Spleen (tissue), 11 donors: ENCODE results near the gene PRPF40B. TPM values are rescaled to one million over a fixed set of nuclear protein-coding genes. Genes with fewer than 3 reads are reported as not detected.
"Not testable (repeated sequence)": the region's sequence is repeated elsewhere in the genome, so short reads cannot be mapped to it uniquely, and the experiment has no call there.

Experiments
- DNase-seq: peaks from one replicate; pipeline ENCODE4 v3.0.0-alpha.2; 2020
- H3K27ac ChIP-seq, 8 donors: fragments of 200-600 bp; sonication (generic) in 7 of 8; 1 replicate in 4 of 8; 2 replicates in 4 of 8; pipeline versions ENCODE4 v1.5.0 to v1.8.0; 2016 to 2021; ENCODE audit warnings: inconsistent platforms in 4 of 8, mild to moderate bottlenecking in 4 of 8, moderate library complexity in 1 of 8
- H3K27me3 ChIP-seq, 7 donors: fragments of 200-600 bp; sonication (generic) in 6 of 7; replicated peaks in 1 of 7; 1 replicate in 4 of 7; 2 replicates in 3 of 7; pipeline versions ENCODE4 v1.5.0 to v1.8.0; 2016 to 2021; ENCODE audit warnings: inconsistent platforms in 3 of 7, mild to moderate bottlenecking in 1 of 7
- H3K36me3 ChIP-seq, 6 donors: fragments of 200-600 bp; sonication (generic) in 5 of 6; 1 replicate in 4 of 6; 2 replicates in 2 of 6; pipeline versions ENCODE4 v1.5.0 to v1.8.0; 2016 to 2021; ENCODE audit warnings: inconsistent platforms in 2 of 6
- H3K4me1 ChIP-seq, 6 donors: fragments of 200-600 bp; sonication (generic) in 5 of 6; 1 replicate in 3 of 6; 2 replicates in 3 of 6; pipeline versions ENCODE4 v1.5.0 to v1.8.0; 2016 to 2021; ENCODE audit warnings: inconsistent platforms in 3 of 6
- H3K4me3 ChIP-seq, 8 donors: fragments of 200-600 bp; sonication (generic) in 7 of 8; 1 replicate in 4 of 8; 2 replicates in 4 of 8; pipeline versions ENCODE4 v1.5.0 to v1.8.0; 2016 to 2021; ENCODE audit warnings: inconsistent platforms in 4 of 8, mild to moderate bottlenecking in 4 of 8, moderate library complexity in 2 of 8
- H3K9me3 ChIP-seq, 8 donors: fragments of 200-600 bp; sonication (generic) in 7 of 8; 1 replicate in 4 of 8; 2 replicates in 4 of 8; pipeline versions ENCODE4 v1.5.0 to v1.8.0; 2016 to 2021; ENCODE audit warnings: inconsistent platforms in 4 of 8
- CTCF ChIP-seq, 11 experiments: fragments of 200-600 bp in 7 of 11; fragments of 450-650 bp in 4 of 11; sonication (generic) in 4 of 11; IDR thresholded peaks in 8 of 11; conservative IDR thresholded peaks in 3 of 11; 1 replicate in 7 of 11; 2 replicates in 4 of 11; pipeline versions ENCODE4 v1.4.0 to v1.8.0; 2016 to 2021; ENCODE audit warnings: antibody characterized with exemption in 11 of 11, inconsistent platforms in 4 of 11, mild to moderate bottlenecking in 1 of 11
- POLR2A ChIP-seq, 3 donors: fragments of 450-650 bp; IDR thresholded peaks; one replicate each; pipeline ENCODE4 v1.5.1; 2017; ENCODE audit warnings: antibody characterized with exemption in 3 of 3, mild to moderate bottlenecking in 1 of 3
- POLR2AphosphoS5 ChIP-seq, 3 donors: sonication (generic); formaldehyde crosslinking; IDR thresholded peaks; one replicate each; pipeline ENCODE4 v1.5.1; 2017; ENCODE audit warnings: antibody characterized with exemption in 3 of 3
- WGBS, 5 donors: extraction: QIAGEN DNeasy Blood & Tissue Kit in 3 of 5; methylation state at CpG; one replicate each; pipeline versions ENCODE4 v1.1.5 to v1.1.7; 2013 to 2018; 5-methylcytosine and 5-hydroxymethylcytosine counted together
- intact Hi-C: fragments of 100-400 bp; cut with DNase I; formaldehyde crosslinking; loops from one replicate; pipeline ENCODE4 v1.15.0; 2023; ENCODE audit warnings: low total_unique reads
- polyA plus RNA-seq, 3 donors: library from polyadenylated mRNA; stranded (reverse); fragments of 200-250 nt; gene quantifications; one replicate each; pipeline ENCODE4 v1.2.1, GENCODE V29; 2013
- total RNA-seq, 7 donors: library from RNA; depleted of rRNA in 3 of 7; stranded (reverse); fragments of >200 nt in 3 of 7; fragmentation: NEBNext Ultra II Directional in 4 of 7; extraction: Animal tissue kit (Norgen Biotek cat#: 25700) in 4 of 7; gene quantifications; one replicate each; pipeline versions ENCODE4 v1.1.0 to v1.2.1, GENCODE V29; 2016 to 2021
- donor health status: healthy with polysubstance abuse.
- donor health status: DM: no; HTN: no; CAD: no; lungs with moderate emphysema.
- donor health status: DM: no; HTN: no; CAD: no.
- donor health status: Bipolar disorder and iron deficiency.
- donor health status: healthy.
- donor health status: DM: no; HTN: no; CAD: no.
- donor health status: DM: yes; HTN: yes; CAD: no.

PRPF40B gene
- total and polyA plus RNA-seq, 10 donors: 5.9 to 28.3 (median 19.0) TPM

- Histone ChIP-seq H3K36me3 (no peaks in the 10 kb centered on the region), H3K9me3 (peaks cover 0 to 14% (median 11%) of the 10 kb centered on the region in 8 donors), H3K27me3 (peaks cover 0 to 21% (median 0%) of the 10 kb centered on the region in 7 donors), H3K4me1 (no peaks in the 10 kb centered on the region), H3K27ac (no peak overlapping the region), H3K4me3 (no peak overlapping the region)
- DNase-seq: no peak
- intact Hi-C loops: no loop called here
- 78 to 89% (median 81%) methylated on average over 1 of the region's 1 CpG for WGBS, 5 donors
- TF ChIP-seq CTCF (IDR thresholded peaks at IDR 0.05 in 8 of 11, conservative IDR thresholded peaks at IDR 0.05 in 3 of 11): no peak
- TF ChIP-seq POLR2AphosphoS5 (IDR thresholded peaks at IDR 0.05): no peak
- TF ChIP-seq POLR2A (IDR thresholded peaks at IDR 0.05): no peak
Observed at GRCh38 chr12:49609875-49610154, 13.5 kb upstream of the PRPF40B start.

- WGBS, 5 donors: 93 to 96% (median 96%) methylated on average over 4 of the region's 4 CpGs
- Histone ChIP-seq H3K9me3 (peaks cover 0 to 18% (median 11%) of the 10 kb centered on the region in 8 donors), H3K27me3 (peaks cover 0 to 27% (median 0%) of the 10 kb centered on the region in 7 donors)
- H3K27ac ChIP-seq, H3K36me3 ChIP-seq, H3K4me1 ChIP-seq, H3K4me3 ChIP-seq, intact Hi-C loops, DNase-seq: not testable (repeated sequence)
Observed at GRCh38 chr12:49610785-49611184, 12.6 kb upstream of the PRPF40B start.

GRCh38 chr12:49612210-49612609 lies 11.2 kb upstream of the PRPF40B start:
- DNase-seq: no peak
- no peaks in the 10 kb centered on the region for H3K36me3 ChIP-seq
- H3K4me3 ChIP-seq: no peak overlapping the region
- H3K9me3 ChIP-seq: peaks cover 0 to 18% (median 11%) of the 10 kb centered on the region in 8 donors
- intact Hi-C loops: no loop called here
- H3K27ac ChIP-seq: no peak overlapping the region
- no peaks in the 10 kb centered on the region for H3K4me1 ChIP-seq
- peaks cover 0 to 30% (median 0%) of the 10 kb centered on the region in 7 donors for H3K27me3 ChIP-seq
- TF ChIP-seq CTCF (IDR thresholded peaks at IDR 0.05 in 8 of 11, conservative IDR thresholded peaks at IDR 0.05 in 3 of 11) (no peak), POLR2A (IDR thresholded peaks at IDR 0.05) (no peak), POLR2AphosphoS5 (IDR thresholded peaks at IDR 0.05) (no peak)

GRCh38 chr12:49615725-49616124 lies 7.6 kb upstream of the PRPF40B start:
- DNase-seq: no peak
- TF ChIP-seq POLR2A (IDR thresholded peaks at IDR 0.05) (no peak), CTCF (IDR thresholded peaks at IDR 0.05 in 8 of 11, conservative IDR thresholded peaks at IDR 0.05 in 3 of 11) (no peak), POLR2AphosphoS5 (IDR thresholded peaks at IDR 0.05) (no peak)
- Histone ChIP-seq H3K4me3 (no peak overlapping the region), H3K36me3 (no peaks in the 10 kb centered on the region), H3K27ac (no peak overlapping the region), H3K4me1 (no peaks in the 10 kb centered on the region), H3K9me3 (peaks cover 0 to 10% (median 5%) of the 10 kb centered on the region in 8 donors), H3K27me3 (peaks cover 0 to 32% (median 0%) of the 10 kb centered on the region in 7 donors)
- 85 to 99% (median 96%) methylated on average over 6 to 7 of the region's 7 CpGs for WGBS, 5 donors
- intact Hi-C loops: no loop called here
